HEK293 (cell line): ENCODE data around the gene ATP5PO.

Experiments
- CTCF ChIA-PET: fragments of 350-600 bp; formaldehyde crosslinking; extraction: SDS; loops from one replicate; lab custom pipeline; 2021; ENCODE audit warnings: antibody characterized with exemption; lab: Yijun Ruan, JAX
- POLR2A ChIA-PET: fragments of 300-600 bp; formaldehyde crosslinking; extraction: SDS; loops from one replicate; lab custom pipeline; 2020; ENCODE audit warnings: antibody characterized with exemption, inconsistent platforms; lab: Yijun Ruan, JAX
- H3K27ac ChIP-seq: fragments of 200-500 bp; sonication (Bioruptor generic); 2 replicates; pipeline ENCODE4 v1.5.1; 2014; ENCODE audit warnings: low read depth, low read length, control low read depth, inconsistent platforms; ENCODE audit errors: extremely low read depth
- H3K36me3 ChIP-seq, 2 experiments: fragments of 200-500 bp in 1 of 2; sonication (Bioruptor generic) in 1 of 2; 1 replicate in 1 of 2; 2 replicates in 1 of 2; pipeline ENCODE4 v1.5.1; 2014 to 2017; ENCODE audit warnings: inconsistent platforms in 2 of 2, low read length in 2 of 2; ENCODE audit not compliant: control insufficient read depth in 2 of 2, insufficient read depth in 1 of 2
- H3K4me1 ChIP-seq: fragments of 200-500 bp; sonication (Bioruptor generic); 2 replicates; pipeline ENCODE4 v1.5.1; 2014; ENCODE audit warnings: mild to moderate bottlenecking, low read length, inconsistent platforms; ENCODE audit not compliant: control insufficient read depth, insufficient read depth
- H3K4me3 ChIP-seq: 2 replicates; pipeline ENCODE4 v1.5.1; 2011; ENCODE audit warnings: low read depth, mild to moderate bottlenecking, control low read depth, low read length, moderate library complexity
- H3K9me3 ChIP-seq: fragments of 200-500 bp; sonication (Bioruptor generic); 2 replicates; pipeline ENCODE4 v1.5.1; 2014; ENCODE audit warnings: low read depth, low read length, inconsistent platforms; ENCODE audit not compliant: control insufficient read depth, insufficient read depth
- BCL6B ChIP-seq: fragments of 450-650 bp; formaldehyde crosslinking; IDR thresholded peaks from 2 replicates; pipeline ENCODE4 v1.5.1; 2017; ENCODE audit warnings: missing biosample characterization, missing genetic modification characterization
- GLI4 ChIP-seq: fragments of 450-650 bp; formaldehyde crosslinking; IDR thresholded peaks from 2 replicates; pipeline ENCODE4 v1.5.1; 2016; ENCODE audit warnings: missing biosample characterization, missing genetic modification characterization
- KLF16 ChIP-seq: fragments of 450-650 bp; formaldehyde crosslinking; IDR thresholded peaks from 2 replicates; pipeline ENCODE4 v1.5.1; 2017; ENCODE audit warnings: missing biosample characterization, missing genetic modification characterization
- KLF17 ChIP-seq: fragments of 450-650 bp; formaldehyde crosslinking; IDR thresholded peaks from 2 replicates; pipeline ENCODE4 v1.5.1; 2016; ENCODE audit warnings: missing biosample characterization, missing genetic modification characterization
- KLF9 ChIP-seq: fragments of 450-650 bp; formaldehyde crosslinking; IDR thresholded peaks from 2 replicates; pipeline ENCODE4 v1.5.1; 2016; ENCODE audit warnings: missing biosample characterization, missing genetic modification characterization, low read depth
- OSR2 ChIP-seq: fragments of 450-650 bp; formaldehyde crosslinking; IDR thresholded peaks from 2 replicates; pipeline ENCODE4 v1.5.1; 2016; ENCODE audit warnings: missing biosample characterization, missing genetic modification characterization
- PRDM10 ChIP-seq: fragments of 450-650 bp; formaldehyde crosslinking; IDR thresholded peaks from 2 replicates; pipeline ENCODE4 v1.5.1; 2016; ENCODE audit warnings: missing biosample characterization, missing genetic modification characterization
- SCRT1 ChIP-seq: fragments of 450-650 bp; formaldehyde crosslinking; IDR thresholded peaks from 2 replicates; pipeline ENCODE4 v1.5.1; 2016; ENCODE audit warnings: missing biosample characterization, missing genetic modification characterization, borderline replicate concordance
- SCRT2 ChIP-seq: fragments of 450-650 bp; formaldehyde crosslinking; IDR thresholded peaks from 2 replicates; pipeline ENCODE4 v1.5.1; 2016; ENCODE audit warnings: missing biosample characterization, missing genetic modification characterization
- SETDB1 ChIP-seq: IDR thresholded peaks from one replicate; pipeline ENCODE4 v1.6.1; 2017; ENCODE audit warnings: mild to moderate bottlenecking, low read length, moderate library complexity, mixed read lengths; ENCODE audit not compliant: insufficient read length
- ZBTB1 ChIP-seq: fragments of 450-650 bp; formaldehyde crosslinking; IDR thresholded peaks from 2 replicates; pipeline ENCODE4 v1.5.1; 2016; ENCODE audit warnings: missing biosample characterization, missing genetic modification characterization
- ZBTB17 ChIP-seq: fragments of 450-650 bp; formaldehyde crosslinking; IDR thresholded peaks from 2 replicates; pipeline ENCODE4 v1.5.1; 2016; ENCODE audit warnings: missing biosample characterization, missing genetic modification characterization
- ZBTB7A ChIP-seq: fragments of 450-650 bp; formaldehyde crosslinking; IDR thresholded peaks from 2 replicates; pipeline ENCODE4 v1.5.1; 2016; ENCODE audit warnings: low read depth, missing biosample characterization, missing genetic modification characterization
- ZNF133 ChIP-seq: fragments of 450-650 bp; formaldehyde crosslinking; IDR thresholded peaks from 2 replicates; pipeline ENCODE4 v1.5.1; 2016; ENCODE audit warnings: missing biosample characterization, missing genetic modification characterization
- ZNF138 ChIP-seq: fragments of 450-650 bp; formaldehyde crosslinking; IDR thresholded peaks from 2 replicates; pipeline ENCODE4 v1.5.1; 2016; ENCODE audit warnings: missing biosample characterization, missing genetic modification characterization, borderline replicate concordance
- ZNF148 ChIP-seq: fragments of 450-650 bp; formaldehyde crosslinking; IDR thresholded peaks from 2 replicates; pipeline ENCODE4 v1.5.0; 2017; ENCODE audit warnings: missing biosample characterization, missing genetic modification characterization, borderline replicate concordance
- ZNF350 ChIP-seq: fragments of 450-650 bp; formaldehyde crosslinking; IDR thresholded peaks from 2 replicates; pipeline ENCODE4 v1.5.0; 2017; ENCODE audit warnings: missing biosample characterization, mild to moderate bottlenecking, missing genetic modification characterization
- ZNF426 ChIP-seq: fragments of 450-650 bp; formaldehyde crosslinking; IDR thresholded peaks from 2 replicates; pipeline ENCODE4 v1.5.1; 2017; ENCODE audit warnings: missing biosample characterization, missing genetic modification characterization, mild to moderate bottlenecking, inconsistent platforms, moderate library complexity
- ZNF571 ChIP-seq: fragments of 450-650 bp; formaldehyde crosslinking; IDR thresholded peaks from 2 replicates; pipeline ENCODE4 v1.5.0; 2017; ENCODE audit warnings: missing biosample characterization, missing genetic modification characterization
- ZNF76 ChIP-seq: fragments of 450-650 bp; formaldehyde crosslinking; IDR thresholded peaks from 2 replicates; pipeline ENCODE4; 2016; ENCODE audit warnings: low read depth, missing biosample characterization, missing genetic modification characterization, borderline replicate concordance
- ZNF777 ChIP-seq: fragments of 450-650 bp; formaldehyde crosslinking; IDR thresholded peaks from 2 replicates; pipeline ENCODE4 v1.5.1; 2017; ENCODE audit warnings: missing biosample characterization, missing genetic modification characterization, borderline replicate concordance
- ZXDB ChIP-seq: fragments of 450-650 bp; formaldehyde crosslinking; IDR thresholded peaks from 2 replicates; pipeline ENCODE4 v1.5.1; 2016; ENCODE audit warnings: missing biosample characterization, missing genetic modification characterization

ATP5PO gene

GRCh38 chr21:33917421-33917820 lies 1.8 kb upstream of the ATP5PO start (continued):
- TF ChIP-seq ZXDB (tag by site-specific recombination) (no peak), ZNF148 (no peak), ZNF138 (no peak)

- H3K4me1 ChIP-seq: no peaks in the 10 kb centered on the region
- H3K36me3 ChIP-seq: peaks cover 20 to 27% of the 10 kb centered on the region in 2 experiments
- peak overlapping the region; percentile 26 for H3K4me3 ChIP-seq
- no peaks in the 10 kb centered on the region for H3K9me3 ChIP-seq
- no peak overlapping the region for H3K27ac ChIP-seq
- TF ChIP-seq SCRT1 (tag by site-specific recombination) (0 out of 2 replicates have a peak, but pooled peaks have one; percentile 9), SETDB1 (no peak), SCRT2 (peak; percentile 76)
- POLR2A ChIA-PET: no interaction called here
- CTCF ChIA-PET: interaction anchor here (1.0 kb wide), 1 partner anchor 432 kb away, joined by 3 read pairs; no protein-coding TSS in a partner anchor
These were observed 580 bp upstream of the ATP5PO start for GRCh38 chr21:33916200-33916567.

- H3K27ac ChIP-seq: no peak overlapping the region
- POLR2A ChIA-PET: interaction anchor here (0.6 kb wide), 1 partner anchor 18 kb away, joined by 4 read pairs; no protein-coding TSS in a partner anchor
These were observed 1.4 kb downstream of the ATP5PO start for GRCh38 chr21:33914188-33914587.

More at GRCh38 chr21:33914188-33914587, 1.4 kb downstream of the ATP5PO start:
- Histone ChIP-seq H3K4me1 (no peaks in the 10 kb centered on the region), H3K9me3 (no peaks in the 10 kb centered on the region), H3K36me3 (peaks cover 27 to 47% of the 10 kb centered on the region in 2 experiments), H3K4me3 (no peak overlapping the region)
- TF ChIP-seq ZNF571 (tag by site-specific recombination): no peak
- no peak for TF ChIP-seq ZNF777
- no peak for TF ChIP-seq KLF16 (tag by site-specific recombination)
- TF ChIP-seq ZBTB17: no peak
- no peak for TF ChIP-seq ZBTB7A
- TF ChIP-seq ZNF148: no peak
- TF ChIP-seq KLF9 (tag by site-specific recombination): no peak
- no peak for TF ChIP-seq GLI4 (tag by site-specific recombination)
- no peak for TF ChIP-seq ZNF350
- TF ChIP-seq ZNF133 (tag by site-specific recombination): no peak
- no peak for TF ChIP-seq BCL6B
- TF ChIP-seq ZBTB1: no peak
- TF ChIP-seq KLF17 (tag by site-specific recombination): no peak
- no peak for TF ChIP-seq ZNF76 (tag by site-specific recombination)
- no peak for TF ChIP-seq ZNF426 (tag by site-specific recombination)
- TF ChIP-seq PRDM10: no peak
- TF ChIP-seq OSR2 (tag by site-specific recombination): no peak
- CTCF ChIA-PET: interaction anchor here (0.5 to 1.1 kb wide), 6 partner anchors 9 to 292 kb away, joined by 3 to 5 read pairs (median 3); no protein-coding TSS in a partner anchor
